SK-N-SH treated with all-trans-retinoic acid at 6 μM for 48 hours (cell line): ENCODE results near the gene STEEP1.
A peak's percentile ranks its signal among the peaks of the same experiment; 100 is the strongest.

Experiments
- ATAC-seq: fragments of 200-7000 bp; cut with Tn5 transposase; 3 replicates; pipeline ENCODE4 v1.9.1; 2020; ENCODE audit warnings: mild to moderate bottlenecking, moderate library complexity
- ESRRG ChIP-seq: fragments of 250-450 bp; sonication (Bioruptor Pico); IDR thresholded peaks from 2 replicates; pipeline ENCODE4 v1.6.1; 2021; ENCODE audit warnings: mild to moderate bottlenecking
- ISL1 ChIP-seq: fragments of 250-450 bp; sonication (Bioruptor Pico); IDR thresholded peaks from 2 replicates; pipeline ENCODE4 v2.1.2; 2022; ENCODE audit warnings: mild to moderate bottlenecking, moderate library complexity
- OSR1 ChIP-seq: fragments of 250-450 bp; sonication (Bioruptor Pico); IDR thresholded peaks from 2 replicates; pipeline ENCODE4 v1.8.0; 2022; ENCODE audit warnings: moderate library complexity, mild to moderate bottlenecking, inconsistent platforms
- PPARA ChIP-seq: fragments of 250-450 bp; sonication (Bioruptor Pico); IDR thresholded peaks from 2 replicates; pipeline ENCODE4 v1.5.0; 2020; ENCODE audit warnings: mild to moderate bottlenecking, borderline replicate concordance
- TOX ChIP-seq: fragments of 250-450 bp; sonication (Bioruptor Pico); IDR thresholded peaks from 2 replicates; pipeline ENCODE4 v1.8.0; 2021; ENCODE audit warnings: mild to moderate bottlenecking, moderate library complexity, borderline replicate concordance
- ZC3H10 ChIP-seq: fragments of 250-450 bp; sonication (Bioruptor Pico); IDR thresholded peaks from 2 replicates; pipeline ENCODE4 v1.5.1; 2021; ENCODE audit warnings: mild to moderate bottlenecking, moderate library complexity
- ZFP30 ChIP-seq: fragments of 450-650 bp; formaldehyde crosslinking; IDR thresholded peaks from 2 replicates; pipeline ENCODE4 v1.5.0; 2022; ENCODE audit warnings: mild to moderate bottlenecking, moderate library complexity
- ZNF70 ChIP-seq: fragments of 450-650 bp; formaldehyde crosslinking; IDR thresholded peaks from 2 replicates; pipeline ENCODE4 v1.5.0; 2020; ENCODE audit warnings: mild to moderate bottlenecking, moderate library complexity
- ZNF8 ChIP-seq: fragments of 450-650 bp; formaldehyde crosslinking; IDR thresholded peaks from 2 replicates; pipeline ENCODE4 v1.5.0; 2020; ENCODE audit warnings: mild to moderate bottlenecking, moderate library complexity
- TF ChIP-seq, protein P1 (sequence below): fragments of 250-450 bp; sonication (Bioruptor Pico); IDR thresholded peaks from 2 replicates; pipeline ENCODE4 v1.8.0; 2021; ENCODE audit warnings: low read depth, mild to moderate bottlenecking, moderate library complexity, borderline replicate concordance
- TF ChIP-seq, protein P2 (sequence below): fragments of 250-450 bp; sonication (Bioruptor Pico); IDR thresholded peaks from 2 replicates; pipeline ENCODE4 v1.5.1; 2021; ENCODE audit warnings: mild to moderate bottlenecking, moderate library complexity
- TF ChIP-seq, protein P3 (sequence below): fragments of 250-450 bp; sonication (Bioruptor Pico); IDR thresholded peaks from 2 replicates; pipeline ENCODE4 v1.8.0; 2020; ENCODE audit warnings: mild to moderate bottlenecking, moderate library complexity, borderline replicate concordance

The STEEP1 gene

DNA sequence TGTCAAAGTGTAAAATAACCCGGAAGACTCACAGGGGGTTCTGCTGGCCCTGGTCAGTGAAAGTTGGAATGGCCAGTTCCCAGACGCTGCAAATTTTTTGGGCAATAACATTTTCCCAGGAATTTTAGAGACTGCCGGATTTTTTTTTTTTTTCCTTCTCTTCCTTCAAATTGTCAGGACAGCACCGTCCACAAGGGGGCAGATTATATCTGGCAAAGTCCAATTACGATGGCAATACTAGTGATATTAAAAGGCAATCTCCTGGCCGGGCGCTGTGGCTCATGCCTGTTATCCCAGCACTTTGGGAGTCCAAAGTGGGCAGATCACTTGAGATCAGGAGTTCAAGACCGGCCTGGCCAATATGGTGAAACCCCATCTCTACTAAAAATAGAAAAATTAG is 76.5 kb downstream of the STEEP1 start:
- peak; percentile 81 for ATAC-seq
- TF ChIP-seq TOX (CRISPR knock-in tag), result no peak
- TF ChIP-seq ZC3H10 (CRISPR knock-in tag), result no peak
- TF ChIP-seq, protein P1, sequence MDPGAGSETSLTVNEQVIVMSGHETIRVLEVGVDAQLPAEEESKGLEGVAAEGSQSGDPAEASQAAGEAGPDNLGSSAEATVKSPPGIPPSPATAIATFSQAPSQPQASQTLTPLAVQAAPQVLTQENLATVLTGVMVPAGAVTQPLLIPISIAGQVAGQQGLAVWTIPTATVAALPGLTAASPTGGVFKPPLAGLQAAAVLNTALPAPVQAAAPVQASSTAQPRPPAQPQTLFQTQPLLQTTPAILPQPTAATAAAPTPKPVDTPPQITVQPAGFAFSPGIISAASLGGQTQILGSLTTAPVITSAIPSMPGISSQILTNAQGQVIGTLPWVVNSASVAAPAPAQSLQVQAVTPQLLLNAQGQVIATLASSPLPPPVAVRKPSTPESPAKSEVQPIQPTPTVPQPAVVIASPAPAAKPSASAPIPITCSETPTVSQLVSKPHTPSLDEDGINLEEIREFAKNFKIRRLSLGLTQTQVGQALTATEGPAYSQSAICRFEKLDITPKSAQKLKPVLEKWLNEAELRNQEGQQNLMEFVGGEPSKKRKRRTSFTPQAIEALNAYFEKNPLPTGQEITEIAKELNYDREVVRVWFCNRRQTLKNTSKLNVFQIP (CRISPR knock-in tag), result no peak
- no peak for TF ChIP-seq ZNF70 (CRISPR knock-in tag)
- no peak for TF ChIP-seq ESRRG (CRISPR knock-in tag)
- TF ChIP-seq, protein P2, sequence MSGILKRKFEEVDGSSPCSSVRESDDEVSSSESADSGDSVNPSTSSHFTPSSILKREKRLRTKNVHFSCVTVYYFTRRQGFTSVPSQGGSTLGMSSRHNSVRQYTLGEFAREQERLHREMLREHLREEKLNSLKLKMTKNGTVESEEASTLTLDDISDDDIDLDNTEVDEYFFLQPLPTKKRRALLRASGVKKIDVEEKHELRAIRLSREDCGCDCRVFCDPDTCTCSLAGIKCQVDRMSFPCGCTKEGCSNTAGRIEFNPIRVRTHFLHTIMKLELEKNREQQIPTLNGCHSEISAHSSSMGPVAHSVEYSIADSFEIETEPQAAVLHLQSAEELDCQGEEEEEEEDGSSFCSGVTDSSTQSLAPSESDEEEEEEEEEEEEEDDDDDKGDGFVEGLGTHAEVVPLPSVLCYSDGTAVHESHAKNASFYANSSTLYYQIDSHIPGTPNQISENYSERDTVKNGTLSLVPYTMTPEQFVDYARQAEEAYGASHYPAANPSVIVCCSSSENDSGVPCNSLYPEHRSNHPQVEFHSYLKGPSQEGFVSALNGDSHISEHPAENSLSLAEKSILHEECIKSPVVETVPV (CRISPR knock-in tag), result no peak
- no peak for TF ChIP-seq PPARA (CRISPR knock-in tag)
- no peak for TF ChIP-seq ZNF8 (CRISPR knock-in tag)
- TF ChIP-seq, protein P3, sequence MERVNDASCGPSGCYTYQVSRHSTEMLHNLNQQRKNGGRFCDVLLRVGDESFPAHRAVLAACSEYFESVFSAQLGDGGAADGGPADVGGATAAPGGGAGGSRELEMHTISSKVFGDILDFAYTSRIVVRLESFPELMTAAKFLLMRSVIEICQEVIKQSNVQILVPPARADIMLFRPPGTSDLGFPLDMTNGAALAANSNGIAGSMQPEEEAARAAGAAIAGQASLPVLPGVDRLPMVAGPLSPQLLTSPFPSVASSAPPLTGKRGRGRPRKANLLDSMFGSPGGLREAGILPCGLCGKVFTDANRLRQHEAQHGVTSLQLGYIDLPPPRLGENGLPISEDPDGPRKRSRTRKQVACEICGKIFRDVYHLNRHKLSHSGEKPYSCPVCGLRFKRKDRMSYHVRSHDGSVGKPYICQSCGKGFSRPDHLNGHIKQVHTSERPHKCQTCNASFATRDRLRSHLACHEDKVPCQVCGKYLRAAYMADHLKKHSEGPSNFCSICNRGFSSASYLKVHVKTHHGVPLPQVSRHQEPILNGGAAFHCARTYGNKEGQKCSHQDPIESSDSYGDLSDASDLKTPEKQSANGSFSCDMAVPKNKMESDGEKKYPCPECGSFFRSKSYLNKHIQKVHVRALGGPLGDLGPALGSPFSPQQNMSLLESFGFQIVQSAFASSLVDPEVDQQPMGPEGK (CRISPR knock-in tag), result no peak
- no peak for TF ChIP-seq ZFP30 (CRISPR knock-in tag)
- TF ChIP-seq OSR1 (CRISPR knock-in tag), result no peak
- no peak for TF ChIP-seq ISL1 (CRISPR knock-in tag)
